Measurements from ENCODE around the gene FUT4.
"Not testable (repeated sequence)": the region's sequence is repeated elsewhere in the genome, so short reads cannot be mapped to it uniquely, and the experiment has no call there.

The FUT4 gene, protein sequence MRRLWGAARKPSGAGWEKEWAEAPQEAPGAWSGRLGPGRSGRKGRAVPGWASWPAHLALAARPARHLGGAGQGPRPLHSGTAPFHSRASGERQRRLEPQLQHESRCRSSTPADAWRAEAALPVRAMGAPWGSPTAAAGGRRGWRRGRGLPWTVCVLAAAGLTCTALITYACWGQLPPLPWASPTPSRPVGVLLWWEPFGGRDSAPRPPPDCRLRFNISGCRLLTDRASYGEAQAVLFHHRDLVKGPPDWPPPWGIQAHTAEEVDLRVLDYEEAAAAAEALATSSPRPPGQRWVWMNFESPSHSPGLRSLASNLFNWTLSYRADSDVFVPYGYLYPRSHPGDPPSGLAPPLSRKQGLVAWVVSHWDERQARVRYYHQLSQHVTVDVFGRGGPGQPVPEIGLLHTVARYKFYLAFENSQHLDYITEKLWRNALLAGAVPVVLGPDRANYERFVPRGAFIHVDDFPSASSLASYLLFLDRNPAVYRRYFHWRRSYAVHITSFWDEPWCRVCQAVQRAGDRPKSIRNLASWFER

DNA sequence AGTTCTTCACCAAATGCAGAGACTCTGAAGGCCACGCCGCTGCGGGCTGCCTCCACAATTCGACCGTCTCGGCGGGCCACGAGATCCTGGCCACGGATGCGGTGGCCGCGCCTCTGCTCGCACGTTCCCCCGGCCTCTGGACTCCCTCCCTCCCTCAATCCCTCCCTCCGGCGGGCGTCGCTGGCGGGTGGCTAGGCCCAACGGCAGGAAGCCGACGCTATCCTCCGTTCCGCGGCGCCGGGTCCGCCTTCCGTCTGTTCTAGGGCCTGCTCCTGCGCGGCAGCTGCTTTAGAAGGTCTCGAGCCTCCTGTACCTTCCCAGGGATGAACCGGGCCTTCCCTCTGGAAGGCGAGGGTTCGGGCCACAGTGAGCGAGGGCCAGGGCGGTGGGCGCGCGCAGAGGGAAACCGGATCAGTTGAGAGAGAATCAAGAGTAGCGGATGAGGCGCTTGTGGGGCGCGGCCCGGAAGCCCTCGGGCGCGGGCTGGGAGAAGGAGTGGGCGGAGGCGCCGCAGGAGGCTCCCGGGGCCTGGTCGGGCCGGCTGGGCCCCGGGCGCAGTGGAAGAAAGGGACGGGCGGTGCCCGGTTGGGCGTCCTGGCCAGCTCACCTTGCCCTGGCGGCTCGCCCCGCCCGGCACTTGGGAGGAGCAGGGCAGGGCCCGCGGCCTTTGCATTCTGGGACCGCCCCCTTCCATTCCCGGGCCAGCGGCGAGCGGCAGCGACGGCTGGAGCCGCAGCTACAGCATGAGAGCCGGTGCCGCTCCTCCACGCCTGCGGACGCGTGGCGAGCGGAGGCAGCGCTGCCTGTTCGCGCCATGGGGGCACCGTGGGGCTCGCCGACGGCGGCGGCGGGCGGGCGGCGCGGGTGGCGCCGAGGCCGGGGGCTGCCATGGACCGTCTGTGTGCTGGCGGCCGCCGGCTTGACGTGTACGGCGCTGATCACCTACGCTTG is at the start of gene FUT4:
Gene FUT4, plus strand, starts transcription at position 227 of the 951 bp plus-strand sequence. Its CDS starts 213 bp downstream, at position 440.
- peak within 1 kb of the TSS; percentile 95 for H3K27ac ChIP-seq
- TF ChIP-seq, protein P1, sequence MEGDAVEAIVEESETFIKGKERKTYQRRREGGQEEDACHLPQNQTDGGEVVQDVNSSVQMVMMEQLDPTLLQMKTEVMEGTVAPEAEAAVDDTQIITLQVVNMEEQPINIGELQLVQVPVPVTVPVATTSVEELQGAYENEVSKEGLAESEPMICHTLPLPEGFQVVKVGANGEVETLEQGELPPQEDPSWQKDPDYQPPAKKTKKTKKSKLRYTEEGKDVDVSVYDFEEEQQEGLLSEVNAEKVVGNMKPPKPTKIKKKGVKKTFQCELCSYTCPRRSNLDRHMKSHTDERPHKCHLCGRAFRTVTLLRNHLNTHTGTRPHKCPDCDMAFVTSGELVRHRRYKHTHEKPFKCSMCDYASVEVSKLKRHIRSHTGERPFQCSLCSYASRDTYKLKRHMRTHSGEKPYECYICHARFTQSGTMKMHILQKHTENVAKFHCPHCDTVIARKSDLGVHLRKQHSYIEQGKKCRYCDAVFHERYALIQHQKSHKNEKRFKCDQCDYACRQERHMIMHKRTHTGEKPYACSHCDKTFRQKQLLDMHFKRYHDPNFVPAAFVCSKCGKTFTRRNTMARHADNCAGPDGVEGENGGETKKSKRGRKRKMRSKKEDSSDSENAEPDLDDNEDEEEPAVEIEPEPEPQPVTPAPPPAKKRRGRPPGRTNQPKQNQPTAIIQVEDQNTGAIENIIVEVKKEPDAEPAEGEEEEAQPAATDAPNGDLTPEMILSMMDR (IDR thresholded peaks at IDR 0.05; ENCODE audit: low read depth, low read length) = no peak
- no peaks in the 10 kb centered on the region for H3K9me3 ChIP-seq (ENCODE audit: severe bottlenecking)
- peak within 1 kb of the TSS; percentile 68 for H3K4me3 ChIP-seq (ENCODE audit: low read depth, low read length)
- H3K36me3 ChIP-seq = peaks cover 10% of the 10 kb centered on the region; the same call in 1 of the 2 replicates
- H3K27me3 ChIP-seq (ENCODE audit: insufficient read depth, low read depth, severe bottlenecking) = no peaks in the 10 kb centered on the region
- DNase-seq = peak; percentile 88

DNA sequence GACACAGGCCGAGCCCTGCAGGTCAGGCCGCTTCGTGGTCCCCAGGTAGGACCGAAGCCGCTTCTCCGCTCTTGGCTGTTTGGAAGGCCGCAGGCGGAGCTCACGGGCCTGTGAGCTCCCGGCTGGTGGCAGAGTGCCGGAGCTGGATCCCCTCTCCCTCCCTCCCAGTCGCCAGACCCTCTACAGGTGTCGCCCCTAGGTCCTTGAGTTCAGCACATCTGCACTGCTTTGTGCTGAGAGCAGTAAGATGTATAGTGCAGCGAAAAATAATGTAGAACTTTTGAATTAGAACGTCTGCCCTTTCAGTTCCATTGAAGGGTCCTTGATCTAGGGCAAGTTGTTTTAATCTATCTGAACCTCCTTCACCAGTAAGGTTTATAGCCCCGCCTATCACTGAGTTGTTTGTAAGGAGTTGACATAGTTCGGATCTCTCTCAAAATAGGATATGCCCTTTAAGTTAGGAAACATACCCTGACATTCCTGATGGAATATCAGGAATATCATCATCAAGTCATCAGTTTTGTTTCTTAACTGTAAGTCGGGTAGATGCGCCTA is 49.5 kb upstream of the FUT4 start:
- Histone ChIP-seq H3K36me3 (peaks cover 40% of the 10 kb centered on the region), H3K27me3 (ENCODE audit: insufficient read depth, low read depth, severe bottlenecking) (no peaks in the 10 kb centered on the region), H3K4me3 (ENCODE audit: low read depth, low read length) (peak overlapping the region; percentile 98), H3K9me3 (ENCODE audit: severe bottlenecking) (no peaks in the 10 kb centered on the region), H3K27ac (peak overlapping the region; percentile 89)
- TF ChIP-seq, protein P1 (IDR thresholded peaks at IDR 0.05; ENCODE audit: low read depth, low read length) = no peak
- DNase-seq = no peak

DNA sequence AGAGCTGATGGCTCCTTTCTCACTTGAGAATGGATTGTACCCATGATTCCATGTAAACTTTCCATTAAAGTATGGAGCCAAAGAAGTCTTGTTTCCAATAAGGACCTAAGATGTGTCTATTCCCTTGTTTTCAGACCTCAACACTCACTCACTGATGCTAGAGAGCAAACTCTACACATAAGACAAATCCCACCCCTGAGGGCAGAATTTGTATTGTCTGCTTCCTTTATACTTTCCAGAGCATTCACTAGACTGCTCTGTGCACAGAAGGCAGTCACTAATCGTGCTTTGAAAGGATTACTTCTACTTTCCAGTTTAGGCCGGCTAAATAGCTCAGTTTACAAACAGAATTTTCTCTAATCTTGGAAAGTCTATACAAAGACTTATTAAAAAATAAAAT is 43.5 kb upstream of the FUT4 start:
- no peak overlapping the region for H3K4me3 ChIP-seq (ENCODE audit: low read depth, low read length)
- H3K27me3 ChIP-seq (ENCODE audit: insufficient read depth, low read depth, severe bottlenecking) = no peaks in the 10 kb centered on the region
- H3K9me3 ChIP-seq (ENCODE audit: severe bottlenecking) = no peaks in the 10 kb centered on the region
- DNase-seq = peak; percentile 22
- H3K27ac ChIP-seq = peak overlapping the region; percentile 61
- H3K36me3 ChIP-seq = peaks cover 25% of the 10 kb centered on the region
- TF ChIP-seq, protein P1 (IDR thresholded peaks at IDR 0.05; ENCODE audit: low read depth, low read length) = no peak

- TF ChIP-seq, protein P1 (IDR thresholded peaks at IDR 0.05; ENCODE audit: low read depth, low read length) = no peak
- Histone ChIP-seq H3K27me3 (ENCODE audit: insufficient read depth, low read depth, severe bottlenecking) (no peaks in the 10 kb centered on the region), H3K36me3 (peaks cover 25% of the 10 kb centered on the region), H3K9me3 (ENCODE audit: severe bottlenecking) (no peaks in the 10 kb centered on the region), H3K27ac (no peak overlapping the region), H3K4me3 (ENCODE audit: low read depth, low read length) (no peak overlapping the region)
- DNase-seq = no peak
These were observed 42.2 kb upstream of the FUT4 start for GRCh38 chr11:94501522-94501921.

- Histone ChIP-seq H3K4me3 (ENCODE audit: low read depth, low read length) (no peak overlapping the region), H3K9me3 (ENCODE audit: severe bottlenecking) (no peaks in the 10 kb centered on the region), H3K36me3 (no peaks in the 10 kb centered on the region; the same call in 1 of the 2 replicates), H3K27ac (no peak overlapping the region), H3K27me3 (ENCODE audit: insufficient read depth, low read depth, severe bottlenecking) (no peaks in the 10 kb centered on the region)
- DNase-seq = no peak
- TF ChIP-seq, protein P1 (IDR thresholded peaks at IDR 0.05; ENCODE audit: low read depth, low read length) = peak; percentile 15; the same call in 1 of the 2 replicates
These were observed 38.9 kb upstream of the FUT4 start for GRCh38 chr11:94504689-94505293.

DNA sequence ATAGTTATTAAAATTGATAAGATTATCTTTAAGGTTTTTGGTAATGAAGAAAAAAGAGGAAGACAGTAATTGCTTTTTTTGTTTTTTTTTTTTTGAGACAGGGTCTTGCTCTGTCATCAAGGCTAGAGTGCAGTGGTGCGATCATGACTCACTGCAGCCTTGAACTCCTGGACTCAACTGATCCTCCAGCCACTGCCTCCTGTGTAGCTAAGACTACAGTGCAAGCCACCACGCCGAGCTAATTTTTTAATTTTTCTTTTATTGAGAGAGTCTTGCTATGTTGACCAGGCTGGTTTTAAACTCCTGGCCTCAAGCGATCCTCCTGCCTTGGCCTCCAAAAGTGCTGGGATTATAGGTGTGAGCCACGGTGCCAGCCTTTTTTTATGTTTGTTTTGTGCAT is 37.2 kb upstream of the FUT4 start:
- not testable (repeated sequence) for H3K27ac ChIP-seq; DNase-seq; H3K9me3 ChIP-seq (ENCODE audit: severe bottlenecking); H3K36me3 ChIP-seq; H3K27me3 ChIP-seq (ENCODE audit: insufficient read depth, low read depth, severe bottlenecking); H3K4me3 ChIP-seq (ENCODE audit: low read depth, low read length)

Data from WERI-Rb-1 (cell line).